ENCODE results near the gene A2ML1.
"Not testable (repeated sequence)": the region's sequence is repeated elsewhere in the genome, so short reads cannot be mapped to it uniquely, and the experiment has no call there.

A2ML1 gene

GRCh38 chr12:8911606-8912268, 89.3 kb downstream of the A2ML1 start:
- DNase-seq = no peak

- peak; percentile 89 for DNase-seq
These were observed 90.5 kb downstream of the A2ML1 start for GRCh38 chr12:8912914-8913313.

GRCh38 chr12:8913702-8914032, 91.2 kb downstream of the A2ML1 start:
- DNase-seq = no peak

- DNase-seq = peak; percentile 95
These were observed 91.8 kb downstream of the A2ML1 start, which contains the start of gene PHC1 for GRCh38 chr12:8914033-8914715. PHC1 (plus strand) TSS chr12:8914509; CDS start chr12:8917678, 3,169 bp downstream.

GRCh38 chr12:8914716-8915526, 92.5 kb downstream of the A2ML1 start:
- peak; percentile 96 for DNase-seq

GRCh38 chr12:8916154-8916553, 93.7 kb downstream of the A2ML1 start:
- DNase-seq = no peak

GRCh38 chr12:8917031-8917430, 94.6 kb downstream of the A2ML1 start:
- no peak for DNase-seq

GRCh38 chr12:8917751-8918150, 95.3 kb downstream of the A2ML1 start:
- DNase-seq = no peak

- DNase-seq = not testable (repeated sequence)
These were observed 97.2 kb downstream of the A2ML1 start for GRCh38 chr12:8919643-8920042.

GRCh38 chr12:8922544-8922943, 100.1 kb downstream of the A2ML1 start:
- no peak for DNase-seq

Measured in islet precursor cell (in vitro differentiated cells).